Endothelial cell of umbilical vein (primary cell): Measurements from ENCODE around the gene TRIM14. TPM values are rescaled to one million over a fixed set of nuclear protein-coding genes. Genes with fewer than 3 reads are reported as not detected.

Experiments used
- polyA plus RNA-seq, 4 experiments: library from polyadenylated mRNA; depleted of rRNA in 3 of 4; stranded (reverse) in 3 of 4; unstranded in 1 of 4; fragments of >200 nt; gene quantifications; 2 replicates each; pipeline versions ENCODE4 v1.2.1 to v1.2.3, GENCODE V29; 2011 to 2012; ENCODE audit warnings: missing spikeins in 1 of 4
- small RNA-seq: library from RNA; depleted of rRNA; stranded (forward); fragments of <200 nt; gene quantifications from one replicate; pipeline ENCODE3, GENCODE V24; 2012; ENCODE audit warnings: low replicate concordance, low read depth; ENCODE audit not compliant: insufficient read depth, insufficient read length
- total RNA-seq: library from RNA; stranded (reverse); gene quantifications from 2 replicates; pipeline ENCODE4 v1.2.3, GENCODE V29; 2021

Gene TRIM14
- total and polyA plus RNA-seq, 2 donors (not counting 3 experiments of a cell fraction or from before 2014, with no cell fraction given): 4.8 to 10.7 TPM

Small RNA genes lying within 50 kb of the gene (small RNA-seq; reads per million reads assigned to genes)
- gene RF00017: not detected
- gene RNU6-918P: not detected

Other genes with a start within 250 kb of the TRIM14 start
- 10.1 and 10.9 TPM in 2 replicates for gene TRMO, start 196.7 kb downstream of the TRIM14 start, total RNA-seq
- gene TRMO, start 196.7 kb downstream of the TRIM14 start, polyA plus RNA-seq: 10.1 and 11.9 TPM in 2 replicates
- not detected in 2 replicates for gene HEMGN, start 181.1 kb downstream of the TRIM14 start, total RNA-seq
- not detected in 2 replicates for gene HEMGN, start 181.1 kb downstream of the TRIM14 start, polyA plus RNA-seq
- 152 and 173 TPM in 2 replicates for gene ANP32B, start 135.9 kb downstream of the TRIM14 start, total RNA-seq
- gene ANP32B, start 135.9 kb downstream of the TRIM14 start, polyA plus RNA-seq: 5.9 and 13.9 TPM in 2 replicates
- gene NANS, start 62.5 kb downstream of the TRIM14 start, total RNA-seq: 72.5 and 85.1 TPM in 2 replicates
- gene NANS, start 62.5 kb downstream of the TRIM14 start, polyA plus RNA-seq: 95.3 and 108 TPM in 2 replicates
- gene CORO2A, start 73.4 kb upstream of the TRIM14 start, total RNA-seq: 0.30 and 0.53 TPM in 2 replicates
- 0.29 and 0.35 TPM in 2 replicates for gene CORO2A, start 73.4 kb upstream of the TRIM14 start, polyA plus RNA-seq
- gene TBC1D2, start 136.4 kb upstream of the TRIM14 start, total RNA-seq: 3.4 and 3.6 TPM in 2 replicates
- 4.5 and 6.0 TPM in 2 replicates for gene TBC1D2, start 136.4 kb upstream of the TRIM14 start, polyA plus RNA-seq